Head of caudate nucleus (tissue), 42 donors: ENCODE measurements around the gene VIPR1.

Source experiments
- DNase-seq, 42 donors: peaks; one replicate each; pipeline versions ENCODE4 v3.0.0 to v3.0.0-alpha.2; 2020 to 2021; ENCODE audit warnings: mixed read lengths in 7 of 42
- intact Hi-C: fragments of 100-400 bp; cut with DNase I; formaldehyde crosslinking; loops from one replicate; pipeline ENCODE4 v1.15.0; 2022

Gene VIPR1

DNA sequence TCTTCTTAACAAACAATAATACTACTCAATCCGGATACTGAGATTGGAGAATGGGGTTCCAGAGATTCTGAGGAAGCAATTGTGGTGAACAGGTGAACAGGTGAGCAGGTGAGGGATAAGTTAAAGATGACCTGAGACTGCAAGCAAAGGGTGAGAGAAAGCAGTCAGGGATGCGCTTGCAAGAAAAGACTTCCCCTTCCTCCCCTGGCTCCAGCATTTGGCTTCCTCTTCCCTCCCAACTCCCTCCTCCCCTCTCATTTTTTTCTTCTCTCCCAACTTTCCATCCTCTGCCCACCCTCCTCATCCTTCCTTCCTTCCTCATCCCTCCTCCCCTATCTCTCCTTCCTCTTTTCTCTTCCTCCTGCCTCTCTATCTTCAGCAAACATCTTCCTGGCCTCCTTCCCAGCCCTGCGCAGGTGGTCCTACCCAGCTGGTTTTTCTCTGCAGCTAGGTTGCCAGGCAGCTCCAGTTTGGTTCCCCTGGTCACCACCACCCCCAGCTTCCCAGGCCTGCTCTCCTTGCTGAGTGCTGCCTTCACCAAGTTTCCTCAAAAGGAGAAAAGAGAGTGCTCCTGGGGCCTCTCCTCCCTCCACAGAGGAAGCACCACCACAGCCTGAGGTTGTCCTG, 10.4 kb upstream of the VIPR1 start:
- intact Hi-C loops: no loop called here
- DNase-seq: peak in 6 of 42 donors; percentile 3 to 28 (median 14)

DNA sequence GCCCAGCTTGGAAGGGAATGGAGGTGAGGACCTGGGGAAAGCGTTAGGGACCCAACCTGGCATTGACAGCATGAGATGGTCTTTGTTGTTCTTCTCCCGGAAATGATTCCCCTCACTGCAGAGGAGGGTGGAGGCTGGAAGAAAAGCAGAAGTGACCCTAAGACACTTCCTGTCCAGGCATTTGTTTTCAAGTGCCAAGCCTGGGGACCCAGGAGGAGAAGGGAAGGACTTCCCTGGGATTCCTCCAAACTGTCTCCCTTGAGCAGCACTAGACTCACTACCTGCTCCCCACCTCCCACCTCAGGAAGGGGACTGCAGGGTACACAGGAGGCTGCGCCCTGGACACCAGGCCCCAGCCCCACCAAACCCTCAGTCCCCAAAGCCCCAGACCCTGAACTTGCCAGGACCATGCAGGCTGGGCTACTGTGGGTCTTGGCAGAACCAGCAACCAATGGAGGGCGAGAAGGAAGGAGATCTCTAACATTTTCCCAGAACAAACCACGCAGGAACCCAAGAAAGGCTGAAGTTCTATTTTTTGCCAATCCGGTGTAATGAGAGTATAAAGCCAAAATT, 9.8 kb upstream of the VIPR1 start:
- intact Hi-C loops: no loop called here
- peak in 9 of 42 donors; percentile 2 to 36 (median 16) for DNase-seq

DNA sequence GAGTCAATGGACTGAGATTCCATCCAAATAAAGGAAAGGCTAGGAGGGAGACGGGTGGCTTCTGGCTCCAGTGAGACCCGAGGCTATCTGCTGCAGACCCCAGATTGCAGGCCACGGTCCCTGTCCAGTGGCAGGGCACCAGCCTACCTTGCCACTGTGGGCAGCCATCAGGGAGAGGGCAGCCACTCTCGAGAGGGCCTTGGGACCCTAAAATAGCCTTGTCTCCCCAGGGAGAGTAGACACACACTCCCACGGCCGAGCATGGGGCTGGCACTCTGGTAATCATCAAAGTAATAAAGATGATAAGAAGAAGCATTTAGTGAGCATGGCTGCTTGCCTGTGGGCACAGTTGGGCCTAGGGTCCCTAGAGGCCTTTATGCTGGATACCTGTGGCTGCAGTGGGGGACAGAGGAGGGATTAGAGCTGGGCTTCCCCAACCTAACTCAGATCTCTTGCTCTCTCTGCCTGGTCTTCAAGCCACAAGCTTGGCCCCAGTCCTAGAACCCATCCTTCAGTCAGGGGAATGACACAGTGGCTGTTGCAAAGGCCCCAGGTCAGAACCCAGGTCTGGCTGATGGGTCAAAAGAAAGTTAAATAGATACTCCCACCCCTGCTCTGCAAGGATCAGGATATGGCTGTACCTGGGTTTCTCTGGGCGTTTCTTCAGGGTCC, 9.2 kb upstream of the VIPR1 start:
- DNase-seq: peak in 8 of 42 donors; percentile 1 to 34 (median 12)
- intact Hi-C loops: no loop called here

GRCh38 chr3:42493798-42494151, 8.7 kb upstream of the VIPR1 start:
- peak in 7 of 42 donors; percentile 2 to 36 (median 17) for DNase-seq
- intact Hi-C loops: no loop called here

DNA sequence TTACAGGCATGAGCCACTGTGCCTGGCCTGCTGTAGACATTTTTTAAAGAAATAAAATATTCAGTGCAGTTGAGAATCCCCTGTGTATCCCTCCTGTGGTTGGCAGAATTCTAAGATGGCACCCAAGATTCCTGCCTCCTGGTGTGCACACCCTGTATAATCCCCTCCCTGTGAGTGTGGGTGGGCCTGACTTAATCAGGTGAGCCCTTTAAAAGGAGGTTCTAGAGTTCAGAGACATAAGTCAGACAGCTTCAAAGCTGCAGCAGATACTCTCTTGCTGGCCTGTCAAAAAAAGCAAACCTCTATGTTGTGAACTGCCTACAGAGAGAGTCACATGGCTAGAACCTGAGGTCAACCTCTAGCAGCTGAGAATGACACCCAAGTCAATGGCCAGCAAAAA, 7.0 kb upstream of the VIPR1 start:
- intact Hi-C loops: no loop called here
- DNase-seq: peak in 3 of 42 donors; percentile 7 to 17 (median 8)

- intact Hi-C loops: no loop called here
- peak in 26 of 42 donors; percentile 10 to 80 (median 45) for DNase-seq
Observed at GRCh38 chr3:42497009-42497731, 5.3 kb upstream of the VIPR1 start.

GRCh38 chr3:42498034-42498433, 4.4 kb upstream of the VIPR1 start:
- intact Hi-C loops: no loop called here
- DNase-seq: peak in 9 of 42 donors; percentile 3 to 22 (median 8)

- intact Hi-C loops: no loop called here
- DNase-seq: peak; percentile 47 to 96 (median 80)
Observed at GRCh38 chr3:42498791-42499477, 3.5 kb upstream of the VIPR1 start.

DNA sequence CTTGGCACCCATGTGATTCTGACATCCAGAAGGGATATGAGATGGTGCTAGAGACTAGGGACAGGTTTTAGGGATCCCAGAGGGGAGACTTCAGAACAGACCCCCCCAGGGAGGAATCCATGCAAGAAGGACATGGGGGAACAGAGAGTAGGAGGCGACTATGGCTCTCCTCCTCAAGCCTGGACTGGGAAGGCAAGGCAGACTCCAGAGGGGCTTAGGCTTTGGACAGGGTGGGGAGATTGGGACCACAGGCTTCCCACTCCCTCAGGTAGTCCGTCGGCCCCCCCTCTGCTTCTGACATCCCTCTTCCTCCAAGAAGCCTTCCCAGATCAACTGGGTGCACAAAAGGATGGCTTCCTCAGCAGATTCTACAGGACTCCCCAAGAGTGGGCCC, 3.0 kb upstream of the VIPR1 start:
- DNase-seq: peak in 4 of 42 donors; percentile 6 to 40 (median 10)

DNA sequence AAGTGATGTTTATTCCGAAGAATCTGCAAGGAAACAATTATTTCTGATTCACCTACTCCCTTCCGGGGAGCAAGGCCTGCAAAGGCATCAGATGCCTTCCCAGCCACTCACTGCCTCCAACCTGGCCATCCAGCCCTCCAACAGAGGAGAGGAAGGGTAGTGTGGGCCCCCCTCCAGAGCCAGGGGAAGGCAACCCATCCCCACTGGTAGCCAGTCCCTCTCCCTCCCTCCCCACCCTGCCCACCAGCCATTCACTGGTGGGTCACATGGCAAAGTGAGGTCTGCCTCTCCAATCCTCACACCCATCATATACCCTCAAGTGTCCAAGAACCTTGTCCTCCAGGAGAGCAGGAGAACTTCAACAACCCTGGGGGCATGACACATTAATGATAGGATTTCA, 2.4 kb upstream of the VIPR1 start:
- intact Hi-C loops: loop anchor here (5.0 kb wide), 1 partner anchor 37 kb away; no protein-coding TSS in a partner anchor
- peak in 11 of 42 donors; percentile 1 to 28 (median 8) for DNase-seq

More for the DNA sequence above, 3.0 kb upstream of the VIPR1 start:
- intact Hi-C loops: no loop called here

GRCh38 chr3:42500909-42501308, 1.5 kb upstream of the VIPR1 start:
- intact Hi-C loops: loop anchor here (5.0 kb wide), 1 partner anchor 36 kb away; no protein-coding TSS in a partner anchor
- peak in 4 of 42 donors; percentile 2 to 19 (median 10) for DNase-seq

DNA sequence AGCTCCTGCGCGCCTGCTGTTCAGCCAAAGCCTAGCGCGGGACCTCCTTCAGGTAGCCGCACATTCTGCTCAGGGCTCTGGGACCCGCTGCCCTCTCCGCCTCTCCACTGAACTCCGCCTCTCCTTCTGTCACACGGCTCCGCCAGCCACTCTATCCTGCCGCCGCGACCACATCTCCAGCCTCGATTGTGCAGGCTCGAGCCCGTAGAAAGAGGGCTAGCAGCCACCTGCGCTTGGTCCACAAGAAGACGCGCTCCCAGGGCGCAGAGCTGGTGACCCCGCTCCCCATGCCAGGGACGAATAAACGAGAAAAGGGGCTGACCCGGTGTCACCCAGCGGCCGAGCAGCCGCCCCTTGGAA, 1.1 kb upstream of the VIPR1 start:
- intact Hi-C loops: loop anchor here (5.0 kb wide), 1 partner anchor 36 kb away; no protein-coding TSS in a partner anchor
- peak in 10 of 42 donors; percentile 1 to 35 (median 8) for DNase-seq

DNA sequence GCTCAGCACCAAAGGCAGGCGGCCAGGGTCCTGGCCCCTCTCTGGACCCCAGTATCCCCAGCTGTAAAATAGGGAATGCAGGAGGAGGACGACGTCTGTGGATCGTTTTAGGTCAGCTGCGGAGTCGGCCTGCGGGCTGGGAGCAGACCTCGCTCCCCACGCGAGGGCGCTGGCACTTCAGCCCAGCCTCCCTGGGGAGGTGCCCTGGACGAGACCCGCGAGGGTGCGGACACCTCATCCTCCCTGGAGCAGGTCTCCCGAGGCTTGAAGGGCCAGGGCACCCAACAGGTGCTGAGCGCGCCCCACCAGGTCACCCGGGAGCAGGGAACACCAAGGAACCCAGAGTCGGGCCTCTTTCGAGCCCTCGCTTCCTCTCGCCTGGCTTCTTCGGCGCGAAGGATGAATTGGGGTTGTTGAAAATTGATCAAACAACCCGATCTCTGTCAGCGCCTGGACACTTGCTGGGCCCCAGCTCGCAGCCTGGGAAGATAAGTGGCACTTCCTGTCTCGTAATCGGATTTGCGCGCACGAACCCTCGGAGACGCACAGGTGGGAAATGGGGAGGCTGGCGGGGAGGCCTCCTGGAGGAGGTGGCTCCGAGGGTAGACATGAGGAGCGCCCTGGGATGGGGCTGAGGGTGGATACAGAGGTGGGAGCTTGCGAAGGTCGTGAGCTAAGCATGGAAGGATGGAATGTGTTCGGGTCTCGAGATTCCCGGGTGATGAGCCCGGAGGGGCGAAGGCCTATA, 588 bp upstream of the VIPR1 start:
- peak in 40 of 42 donors; percentile 27 to 84 (median 66) for DNase-seq
- intact Hi-C loops: loop anchor here (5.0 kb wide), 1 partner anchor 35 kb away; no protein-coding TSS in a partner anchor

DNA sequence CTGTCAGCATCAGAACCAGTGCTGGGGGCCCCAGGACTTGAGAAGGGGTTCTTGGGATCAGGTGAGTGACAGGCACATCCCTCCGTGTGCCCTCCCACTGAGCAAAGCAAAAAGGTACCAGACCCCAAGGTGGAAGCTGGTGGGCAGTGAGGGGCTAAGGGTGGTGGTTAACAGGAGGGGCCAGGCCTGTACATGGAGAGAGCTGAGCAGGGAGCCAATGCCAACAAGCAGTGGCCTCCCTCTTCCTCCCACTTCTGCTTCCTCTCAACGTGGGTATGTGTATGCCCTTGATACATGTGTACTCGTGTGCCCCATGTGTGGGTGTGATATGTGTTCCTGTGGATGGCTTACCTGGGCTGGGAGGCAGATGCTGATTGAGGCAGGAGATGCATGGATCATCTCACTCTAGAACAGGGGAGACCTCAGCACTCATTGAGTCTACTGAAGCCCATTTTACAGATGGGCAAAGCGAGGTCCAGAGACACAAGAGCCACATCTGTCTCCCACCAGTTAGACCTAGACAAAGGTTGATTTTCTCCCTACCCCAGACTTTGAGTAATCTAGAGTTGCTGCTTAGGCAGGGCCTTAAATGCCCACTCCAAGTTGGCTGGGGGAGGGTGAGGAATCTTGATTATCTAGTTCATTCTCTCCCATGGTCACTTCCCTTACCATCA, 945 bp downstream of the VIPR1 start:
- peak in 15 of 42 donors; percentile 2 to 46 (median 22) for DNase-seq
- intact Hi-C loops: loop anchor here (5.0 kb wide), 1 partner anchor 34 kb away; no protein-coding TSS in a partner anchor

DNA sequence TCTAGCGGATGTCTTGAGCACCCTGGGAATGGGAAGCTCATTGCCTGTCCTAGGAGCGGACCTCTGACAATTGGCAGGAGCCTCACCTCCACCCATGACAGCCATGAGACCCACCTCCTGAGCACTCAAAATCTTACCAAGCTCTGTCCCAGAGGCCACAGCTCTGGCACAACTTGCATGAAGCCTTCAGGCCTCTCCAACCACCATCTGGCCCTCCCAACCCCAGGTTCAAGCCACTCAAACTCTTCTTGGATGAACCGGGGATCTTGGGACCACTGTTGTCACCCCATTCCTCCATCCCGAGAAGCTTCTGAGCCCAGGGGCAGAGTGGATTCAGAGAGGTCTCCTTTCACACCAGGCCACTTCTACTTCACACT, 1.5 kb downstream of the VIPR1 start:
- DNase-seq: peak in 15 of 42 donors; percentile 0 to 27 (median 5)
- intact Hi-C loops: loop anchor here (5.0 kb wide), 1 partner anchor 33 kb away; no protein-coding TSS in a partner anchor

- DNase-seq: peak in 16 of 42 donors; percentile 1 to 41 (median 10)
- intact Hi-C loops: loop anchor here (5.0 kb wide), 1 partner anchor 33 kb away; no protein-coding TSS in a partner anchor
Observed at GRCh38 chr3:42504334-42505127, 2.1 kb downstream of the VIPR1 start.
